SK-N-SH treated with all-trans-retinoic acid at 6 μM for 48 hours (cell line): Measurements from ENCODE around the gene OLFML2A.
A peak's percentile ranks its signal among the peaks of the same experiment; 100 is the strongest.

Experiments used
- ATAC-seq: fragments of 200-7000 bp; cut with Tn5 transposase; 3 replicates; pipeline ENCODE4 v1.9.1; 2020; ENCODE audit warnings: mild to moderate bottlenecking, moderate library complexity
- ARNTL ChIP-seq: fragments of 450-650 bp; formaldehyde crosslinking; IDR thresholded peaks from 2 replicates; pipeline ENCODE4 v1.5.0; 2020; ENCODE audit warnings: low read depth, mild to moderate bottlenecking, moderate library complexity, borderline replicate concordance
- CREB5 ChIP-seq: fragments of 250-450 bp; sonication (Bioruptor Pico); IDR thresholded peaks from 2 replicates; pipeline ENCODE4 v1.5.1; 2020; ENCODE audit warnings: low read depth, mild to moderate bottlenecking, moderate library complexity
- CSDC2 ChIP-seq: fragments of 250-450 bp; sonication (Bioruptor Pico); IDR thresholded peaks from 2 replicates; pipeline ENCODE4 v1.5.0; 2020; ENCODE audit warnings: mild to moderate bottlenecking, moderate library complexity
- CSRNP3 ChIP-seq: fragments of 250-450 bp; sonication (Bioruptor Pico); IDR thresholded peaks from 2 replicates; pipeline ENCODE4 v1.5.1; 2021; ENCODE audit warnings: mild to moderate bottlenecking, moderate library complexity
- ESRRG ChIP-seq: fragments of 250-450 bp; sonication (Bioruptor Pico); IDR thresholded peaks from 2 replicates; pipeline ENCODE4 v1.6.1; 2021; ENCODE audit warnings: mild to moderate bottlenecking
- GLIS3 ChIP-seq: fragments of 250-450 bp; sonication (Bioruptor Pico); IDR thresholded peaks from 2 replicates; pipeline ENCODE4 v1.5.0; 2020; ENCODE audit warnings: mild to moderate bottlenecking, moderate library complexity
- ISL1 ChIP-seq: fragments of 250-450 bp; sonication (Bioruptor Pico); IDR thresholded peaks from 2 replicates; pipeline ENCODE4 v2.1.2; 2022; ENCODE audit warnings: mild to moderate bottlenecking, moderate library complexity
- PATZ1 ChIP-seq: fragments of 250-450 bp; sonication (Bioruptor Pico); IDR thresholded peaks from 2 replicates; pipeline ENCODE4 v1.8.0; 2020; ENCODE audit warnings: mild to moderate bottlenecking, moderate library complexity, borderline replicate concordance
- POU6F1 ChIP-seq: fragments of 250-450 bp; sonication (Bioruptor Pico); IDR thresholded peaks from 2 replicates; pipeline ENCODE4 v1.8.0; 2021; ENCODE audit warnings: low read depth, mild to moderate bottlenecking, moderate library complexity, borderline replicate concordance
- PPARA ChIP-seq: fragments of 250-450 bp; sonication (Bioruptor Pico); IDR thresholded peaks from 2 replicates; pipeline ENCODE4 v1.5.0; 2020; ENCODE audit warnings: mild to moderate bottlenecking, borderline replicate concordance
- RARB ChIP-seq: fragments of 250-450 bp; sonication (Bioruptor Pico); IDR thresholded peaks from 2 replicates; pipeline ENCODE4 v1.8.0; 2021; ENCODE audit warnings: mild to moderate bottlenecking, moderate library complexity
- SNAI2 ChIP-seq: fragments of 250-450 bp; sonication (Bioruptor Pico); IDR thresholded peaks from 2 replicates; pipeline ENCODE4 v1.5.0; 2020; ENCODE audit warnings: mild to moderate bottlenecking, moderate library complexity
- TCF4 ChIP-seq: fragments of 250-450 bp; sonication (Bioruptor Pico); IDR thresholded peaks from 2 replicates; pipeline ENCODE4 v1.8.0; 2021; ENCODE audit warnings: mild to moderate bottlenecking, moderate library complexity, borderline replicate concordance
- TOX ChIP-seq: fragments of 250-450 bp; sonication (Bioruptor Pico); IDR thresholded peaks from 2 replicates; pipeline ENCODE4 v1.8.0; 2021; ENCODE audit warnings: mild to moderate bottlenecking, moderate library complexity, borderline replicate concordance
- ZC3H10 ChIP-seq: fragments of 250-450 bp; sonication (Bioruptor Pico); IDR thresholded peaks from 2 replicates; pipeline ENCODE4 v1.5.1; 2021; ENCODE audit warnings: mild to moderate bottlenecking, moderate library complexity
- ZFP3 ChIP-seq: fragments of 250-450 bp; sonication (Bioruptor Pico); IDR thresholded peaks from 2 replicates; pipeline ENCODE4 v1.5.0; 2020; ENCODE audit warnings: mild to moderate bottlenecking, moderate library complexity
- ZFP30 ChIP-seq: fragments of 450-650 bp; formaldehyde crosslinking; IDR thresholded peaks from 2 replicates; pipeline ENCODE4 v1.5.0; 2022; ENCODE audit warnings: mild to moderate bottlenecking, moderate library complexity
- ZNF565 ChIP-seq: fragments of 450-650 bp; formaldehyde crosslinking; conservative IDR thresholded peaks from 2 replicates; pipeline ENCODE4 v1.5.0; 2020; ENCODE audit warnings: low read depth, mild to moderate bottlenecking, moderate library complexity
- ZNF70 ChIP-seq: fragments of 450-650 bp; formaldehyde crosslinking; IDR thresholded peaks from 2 replicates; pipeline ENCODE4 v1.5.0; 2020; ENCODE audit warnings: mild to moderate bottlenecking, moderate library complexity
- ZNF8 ChIP-seq: fragments of 450-650 bp; formaldehyde crosslinking; IDR thresholded peaks from 2 replicates; pipeline ENCODE4 v1.5.0; 2020; ENCODE audit warnings: mild to moderate bottlenecking, moderate library complexity

The OLFML2A gene

GRCh38 chr9:124853605-124854143, 76.7 kb downstream of the OLFML2A start:
- no peak for ATAC-seq

GRCh38 chr9:124854161-124854560, 77.2 kb downstream of the OLFML2A start:
- TF ChIP-seq RARB (CRISPR knock-in tag) = no peak
- no peak for TF ChIP-seq ZNF8 (CRISPR knock-in tag)
- no peak for TF ChIP-seq ESRRG (CRISPR knock-in tag)
- no peak for TF ChIP-seq TCF4
- TF ChIP-seq ZFP30 = no peak
- no peak for TF ChIP-seq GLIS3 (CRISPR knock-in tag)
- no peak for TF ChIP-seq ARNTL (CRISPR knock-in tag)
- no peak for TF ChIP-seq ZC3H10 (CRISPR knock-in tag)
- TF ChIP-seq ZNF70 (CRISPR knock-in tag) = no peak
- no peak for TF ChIP-seq TOX (CRISPR knock-in tag)
- no peak for TF ChIP-seq POU6F1 (CRISPR knock-in tag)
- no peak for TF ChIP-seq ZNF565 (CRISPR knock-in tag)
- TF ChIP-seq ZFP3 (CRISPR knock-in tag) = no peak
- no peak for TF ChIP-seq SNAI2 (CRISPR knock-in tag)
- TF ChIP-seq CREB5 (CRISPR knock-in tag) = no peak
- no peak for TF ChIP-seq CSDC2
- no peak for TF ChIP-seq ISL1 (CRISPR knock-in tag)
- no peak for TF ChIP-seq CSRNP3 (CRISPR knock-in tag)

More at GRCh38 chr9:124853605-124854143, 76.7 kb downstream of the OLFML2A start:
- TF ChIP-seq CSDC2 (no peak), ZFP3 (CRISPR knock-in tag) (no peak), PPARA (CRISPR knock-in tag) (no peak), ZFP30 (no peak), ZNF565 (CRISPR knock-in tag) (no peak), PATZ1 (CRISPR knock-in tag) (no peak)

GRCh38 chr9:124854822-124855221, 77.9 kb downstream of the OLFML2A start:
- TF ChIP-seq PPARA (CRISPR knock-in tag) (no peak), ESRRG (CRISPR knock-in tag) (no peak), SNAI2 (CRISPR knock-in tag) (no peak), ZNF8 (CRISPR knock-in tag) (no peak), ZFP30 (no peak), CSRNP3 (CRISPR knock-in tag) (no peak)

More at GRCh38 chr9:124854161-124854560, 77.2 kb downstream of the OLFML2A start:
- no peak for ATAC-seq

GRCh38 chr9:124855566-124855943, 78.6 kb downstream of the OLFML2A start:
- peak; percentile 1 for ATAC-seq
- TF ChIP-seq ZNF8 (CRISPR knock-in tag) = no peak
- no peak for TF ChIP-seq RARB (CRISPR knock-in tag)
- TF ChIP-seq GLIS3 (CRISPR knock-in tag) = no peak
- TF ChIP-seq CSDC2 = no peak
- TF ChIP-seq ZFP3 (CRISPR knock-in tag) = no peak
- no peak for TF ChIP-seq ZNF70 (CRISPR knock-in tag)
- no peak for TF ChIP-seq POU6F1 (CRISPR knock-in tag)
- TF ChIP-seq ZC3H10 (CRISPR knock-in tag) = no peak
- TF ChIP-seq ESRRG (CRISPR knock-in tag) = no peak
- TF ChIP-seq PATZ1 (CRISPR knock-in tag) = no peak

More at GRCh38 chr9:124854822-124855221, 77.9 kb downstream of the OLFML2A start:
- no peak for ATAC-seq
